AG09309 (cell line): ENCODE data around the gene NRBP1.

Source experiments
- DNase-seq: peaks from one replicate; pipeline ENCODE4 v3.0.0-alpha.2; 2010; ENCODE audit warnings: low read depth
- H3K4me3 ChIP-seq: 2 replicates; pipeline ENCODE4 v1.5.1; 2011; ENCODE audit warnings: mild to moderate bottlenecking, low read depth, low read length, moderate library complexity; ENCODE audit not compliant: control insufficient read depth
- TF ChIP-seq, protein P1 (sequence below): IDR thresholded peaks from 2 replicates; pipeline ENCODE4 v1.5.1; 2011; ENCODE audit warnings: mild to moderate bottlenecking, low read depth, low read length, inconsistent platforms; ENCODE audit not compliant: insufficient read depth, control insufficient read depth; ENCODE audit errors: missing control alignments

NRBP1 gene

DNA sequence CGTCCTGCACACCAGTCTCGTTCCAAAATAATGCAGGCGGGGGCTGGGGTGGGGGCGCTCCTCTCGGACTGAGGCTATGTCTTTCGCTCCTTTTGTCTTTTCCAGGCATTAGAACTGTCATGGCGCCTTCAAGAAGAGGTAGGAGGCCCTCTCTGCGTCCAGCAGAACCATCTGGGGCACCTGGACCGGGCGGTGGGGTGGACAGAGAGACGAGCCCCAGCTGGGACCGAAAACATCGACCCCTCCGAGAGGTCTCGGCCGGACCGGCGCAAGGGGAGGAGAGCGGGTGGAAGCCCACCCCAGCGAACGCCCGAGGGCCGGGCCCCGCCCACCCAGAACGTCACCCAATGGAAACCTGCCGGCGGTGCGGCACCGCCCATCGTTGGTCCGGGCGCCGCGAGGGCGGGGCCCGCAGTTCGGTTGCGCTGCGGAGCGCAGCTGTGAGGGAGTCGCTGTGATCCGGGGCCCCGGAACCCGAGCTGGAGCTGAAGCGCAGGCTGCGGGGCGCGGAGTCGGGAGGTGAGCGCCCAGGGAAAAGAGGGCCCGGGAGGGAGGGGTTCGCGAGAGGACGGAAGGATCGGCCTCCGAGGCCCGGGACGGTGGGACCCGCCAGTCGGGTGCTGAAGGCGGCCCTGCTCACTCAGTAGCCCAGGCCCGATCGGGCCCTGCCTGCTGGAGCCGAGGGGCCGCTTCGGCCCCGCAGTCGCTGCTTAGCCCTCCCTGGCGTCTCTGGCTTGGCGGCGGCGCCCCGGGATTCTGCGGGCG, at the start of gene NRBP1:
Gene NRBP1, plus strand, starts transcription at position 419 of the 765 bp plus-strand sequence. CDS start 4,643 bp downstream, outside the sequence.
- TF ChIP-seq, protein P1, sequence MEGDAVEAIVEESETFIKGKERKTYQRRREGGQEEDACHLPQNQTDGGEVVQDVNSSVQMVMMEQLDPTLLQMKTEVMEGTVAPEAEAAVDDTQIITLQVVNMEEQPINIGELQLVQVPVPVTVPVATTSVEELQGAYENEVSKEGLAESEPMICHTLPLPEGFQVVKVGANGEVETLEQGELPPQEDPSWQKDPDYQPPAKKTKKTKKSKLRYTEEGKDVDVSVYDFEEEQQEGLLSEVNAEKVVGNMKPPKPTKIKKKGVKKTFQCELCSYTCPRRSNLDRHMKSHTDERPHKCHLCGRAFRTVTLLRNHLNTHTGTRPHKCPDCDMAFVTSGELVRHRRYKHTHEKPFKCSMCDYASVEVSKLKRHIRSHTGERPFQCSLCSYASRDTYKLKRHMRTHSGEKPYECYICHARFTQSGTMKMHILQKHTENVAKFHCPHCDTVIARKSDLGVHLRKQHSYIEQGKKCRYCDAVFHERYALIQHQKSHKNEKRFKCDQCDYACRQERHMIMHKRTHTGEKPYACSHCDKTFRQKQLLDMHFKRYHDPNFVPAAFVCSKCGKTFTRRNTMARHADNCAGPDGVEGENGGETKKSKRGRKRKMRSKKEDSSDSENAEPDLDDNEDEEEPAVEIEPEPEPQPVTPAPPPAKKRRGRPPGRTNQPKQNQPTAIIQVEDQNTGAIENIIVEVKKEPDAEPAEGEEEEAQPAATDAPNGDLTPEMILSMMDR: peak; percentile 14
- DNase-seq: peak; percentile 54
- peak within 1 kb of the TSS; percentile 75 for H3K4me3 ChIP-seq

DNA sequence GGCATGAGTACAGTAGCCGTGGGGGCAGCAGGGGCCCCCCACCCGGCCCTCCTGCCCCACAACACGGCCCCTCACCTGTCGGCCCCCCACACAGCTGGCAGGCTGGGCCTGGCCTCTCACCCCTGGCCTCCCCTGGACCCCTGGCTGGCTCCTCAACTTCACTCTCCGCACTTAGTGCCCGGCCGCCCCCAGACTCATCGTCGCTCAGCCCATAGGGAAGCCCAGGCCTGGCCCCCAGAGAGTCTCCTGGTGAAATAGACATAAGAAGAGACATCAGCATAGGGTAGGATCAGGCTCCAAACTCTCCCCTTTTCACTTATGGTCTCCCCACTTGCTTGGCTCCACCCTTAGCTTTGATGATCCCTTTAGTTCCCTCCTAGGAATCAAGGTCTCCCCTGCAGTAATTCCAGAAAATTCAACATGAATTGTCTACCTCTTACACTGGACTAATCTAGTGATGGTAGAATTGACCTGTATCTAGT, 49.6 kb upstream of the NRBP1 start:
- no peak for DNase-seq
- no peak overlapping the region for H3K4me3 ChIP-seq
- TF ChIP-seq, protein P1: no peak

DNA sequence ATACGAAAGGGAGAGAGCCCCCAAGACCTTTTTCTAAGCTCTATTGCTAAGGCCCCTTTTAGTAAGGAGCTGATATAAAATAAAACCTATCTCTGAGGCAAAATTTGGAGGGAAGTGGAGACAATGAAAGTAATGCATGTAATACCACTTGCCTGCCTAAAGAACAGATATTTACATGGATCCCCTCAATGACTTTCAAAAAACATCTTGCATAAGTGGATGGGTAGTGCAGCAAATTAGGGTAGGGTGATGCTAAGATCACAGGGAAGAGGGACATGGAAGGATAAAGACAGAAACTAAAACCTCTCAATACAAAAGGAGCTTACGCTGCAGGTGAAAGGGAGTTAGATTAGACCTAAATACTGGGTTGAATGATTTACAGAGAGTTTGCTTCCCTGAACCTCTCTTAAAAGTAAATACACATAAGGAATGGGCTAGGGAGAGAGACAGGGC, 49.0 kb upstream of the NRBP1 start:
- TF ChIP-seq, protein P1: no peak
- H3K4me3 ChIP-seq: peak overlapping the region; percentile 78
- no peak for DNase-seq

DNA sequence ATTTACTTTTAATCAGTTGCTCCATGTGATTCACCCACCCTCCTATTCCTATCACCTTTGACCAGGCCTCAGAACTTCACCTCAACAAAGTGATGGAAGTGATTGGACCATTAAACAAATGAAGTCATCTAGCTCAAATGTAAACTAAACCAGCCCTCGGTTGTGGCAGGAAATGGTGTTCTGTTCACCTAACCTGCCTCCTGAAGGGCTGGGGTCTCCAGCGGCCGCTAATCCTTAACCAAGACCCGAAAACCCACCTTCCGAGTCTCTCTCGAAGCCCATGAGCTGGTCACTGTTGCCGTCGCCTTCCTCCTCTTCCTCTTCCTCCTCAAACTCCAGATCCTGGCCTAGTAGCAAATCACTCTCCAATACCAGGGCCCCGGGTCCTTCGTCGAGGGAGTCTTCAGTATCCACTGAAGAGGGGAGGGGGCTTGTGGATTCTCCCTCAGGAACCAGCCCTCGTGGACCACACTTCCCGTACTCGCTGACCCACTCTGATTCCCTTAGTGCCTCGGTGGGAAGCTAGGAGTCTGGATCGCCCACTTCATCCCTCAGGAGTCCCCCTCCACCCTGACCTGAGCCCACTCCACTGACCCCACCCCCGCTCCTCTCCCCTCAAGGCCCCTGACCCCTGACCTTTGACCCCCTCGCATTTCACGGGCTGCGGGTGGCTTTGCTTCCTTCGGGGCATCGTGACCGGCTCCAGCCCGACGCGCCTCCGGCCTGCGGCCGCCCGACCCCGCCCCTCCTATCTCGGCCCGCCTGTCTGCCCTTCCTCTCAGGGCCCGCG, 48.4 kb upstream of the NRBP1 start:
- peak overlapping the region; percentile 78 for H3K4me3 ChIP-seq
- DNase-seq: no peak
- TF ChIP-seq, protein P1: no peak

DNA sequence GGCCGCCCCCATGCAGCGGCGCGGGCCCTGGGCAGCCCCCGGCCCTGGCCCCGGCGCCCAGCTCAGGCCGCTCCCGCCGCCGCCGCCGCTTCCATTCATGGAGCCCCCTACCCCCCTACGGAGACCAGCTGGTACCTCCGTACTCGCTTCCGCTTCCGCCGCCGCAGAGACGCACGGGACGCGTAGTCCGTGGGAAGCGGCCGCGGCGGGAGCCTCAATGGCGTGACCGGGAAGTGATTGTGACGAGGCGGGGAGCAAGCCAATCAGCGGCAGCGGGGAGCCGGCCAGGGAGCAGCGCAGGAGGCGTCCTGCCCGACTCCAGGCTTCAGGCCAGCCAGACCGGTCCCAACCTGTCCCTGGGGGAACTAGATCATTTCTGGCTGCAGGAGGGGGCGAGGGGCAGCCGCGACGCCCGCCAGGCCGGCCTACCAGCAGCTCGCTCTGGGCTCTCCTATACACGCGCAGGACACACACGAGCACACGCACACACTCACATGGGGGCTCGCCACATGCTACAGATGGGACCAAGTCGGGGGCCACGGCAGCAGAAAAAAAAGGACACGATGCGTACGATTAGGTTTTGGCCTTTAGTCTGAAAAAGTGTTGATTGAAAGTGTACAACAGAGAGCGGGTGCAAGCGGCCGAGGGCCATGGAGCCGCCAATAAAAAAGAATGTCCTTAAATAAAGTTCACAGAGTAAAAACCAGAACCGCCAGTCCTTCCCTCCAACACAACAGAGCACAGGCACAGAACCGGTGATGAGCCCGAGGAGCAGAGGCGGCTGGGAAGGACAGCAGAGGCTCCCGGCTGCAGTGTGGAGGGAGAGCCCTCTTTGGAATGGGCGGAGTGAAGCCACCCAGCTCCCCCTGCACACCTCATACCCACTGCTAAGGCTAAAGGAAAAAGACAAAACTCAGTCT, 47.5 kb upstream of the NRBP1 start, which contains the start of gene ZNF513:
Gene ZNF513, minus strand, starts transcription at position 109 of the 920 bp plus-strand sequence. CDS start 208 bp downstream, outside the sequence.
- peak within 1 kb of the TSS; percentile 78 for H3K4me3 ChIP-seq
- peak; percentile 81 for DNase-seq
- TF ChIP-seq, protein P1: no peak
